Nucleus accumbens (tissue), 56 donors: ENCODE measurements around the gene CD247.

ENCODE experiments used
- DNase-seq, 56 donors: peaks; one replicate each; lab custom pipeline; 2025; lab: John Stamatoyannopoulos, UW

CD247 gene

DNA sequence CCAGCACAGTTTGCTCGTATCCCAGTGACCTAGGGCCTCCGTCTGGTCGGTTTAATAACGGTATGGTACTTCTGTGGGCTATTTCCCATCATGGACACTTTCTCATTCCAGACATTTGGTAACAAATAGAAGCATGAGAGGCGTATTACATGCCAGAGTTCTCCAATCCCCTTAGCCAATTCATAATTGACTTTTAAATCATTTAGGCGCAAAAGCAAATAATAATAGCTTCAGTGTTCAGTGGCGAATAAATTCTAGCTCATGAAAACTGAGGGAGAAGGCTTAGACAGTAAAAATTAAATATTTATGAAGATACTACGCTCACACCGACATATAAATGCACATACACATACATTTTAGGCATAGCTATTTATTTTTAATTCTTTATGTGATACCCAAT is 50.6 kb downstream of the CD247 start:
- no peak for DNase-seq

DNA sequence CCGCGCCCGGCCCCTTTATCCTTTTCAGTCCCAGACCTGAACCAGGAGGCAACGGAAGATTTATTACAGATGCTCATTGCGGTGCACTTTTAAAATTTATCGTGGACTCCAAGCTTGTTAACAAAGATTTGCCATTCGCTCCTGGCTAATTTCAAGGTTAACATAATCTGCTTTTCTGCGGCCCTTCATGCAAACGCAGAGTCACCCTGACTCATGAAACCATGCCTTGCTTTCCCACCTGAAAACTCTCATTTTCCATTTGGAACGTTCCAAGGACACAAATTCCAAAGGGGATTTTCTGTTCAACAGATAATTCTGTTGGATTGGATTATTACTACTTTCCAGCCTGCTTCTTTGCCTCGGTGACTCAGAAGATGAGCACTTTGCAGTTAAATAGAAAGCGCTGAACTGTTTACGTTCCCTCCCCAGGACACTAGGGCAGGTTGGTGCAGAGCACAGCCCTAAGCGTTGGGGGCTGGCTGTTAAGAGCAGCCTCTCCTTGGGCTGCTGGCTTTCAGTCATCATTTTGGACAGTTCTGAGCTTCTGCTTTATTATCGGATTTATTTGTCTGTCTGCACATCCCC is 51.1 kb downstream of the CD247 start:
- DNase-seq = no peak

DNA sequence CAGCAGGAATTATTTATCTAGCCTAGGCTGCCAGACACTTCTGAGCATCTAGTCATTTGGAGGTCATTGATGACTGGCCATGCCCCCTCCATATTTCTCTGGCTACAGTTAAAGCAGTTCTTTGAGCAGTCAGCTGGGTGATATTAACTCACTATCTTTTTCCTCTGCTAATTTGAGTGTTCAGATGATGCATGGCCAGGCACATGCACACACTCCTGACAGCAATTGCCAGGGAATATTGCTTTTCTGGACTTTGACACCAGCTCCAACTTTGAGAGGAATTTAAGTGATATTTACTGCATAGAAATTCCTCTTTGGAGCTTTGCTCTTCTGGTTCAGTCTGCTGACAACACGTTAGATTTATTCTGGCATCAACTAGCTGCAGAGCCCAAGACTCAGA is 52.6 kb downstream of the CD247 start:
- DNase-seq = no peak

DNA sequence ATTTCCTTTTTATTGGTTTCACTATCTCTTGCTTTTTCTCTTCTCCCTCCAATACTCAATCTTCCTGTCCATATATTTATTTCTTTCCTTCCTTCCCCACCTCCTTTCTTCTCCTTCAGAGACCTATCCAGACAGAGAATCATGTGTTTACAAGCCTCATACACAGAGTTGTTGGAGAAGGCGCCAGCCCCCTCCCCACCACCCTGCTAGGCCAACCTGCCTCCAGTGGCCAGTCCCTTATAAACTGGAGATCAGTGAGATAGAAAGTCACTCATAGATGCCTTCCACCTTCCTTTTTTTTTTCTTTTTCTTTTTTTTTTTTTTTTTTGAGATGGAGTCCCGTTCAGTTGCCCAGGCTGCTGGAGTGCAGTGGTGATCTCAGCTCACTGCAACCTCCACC is 53.3 kb downstream of the CD247 start:
- no peak for DNase-seq

DNA sequence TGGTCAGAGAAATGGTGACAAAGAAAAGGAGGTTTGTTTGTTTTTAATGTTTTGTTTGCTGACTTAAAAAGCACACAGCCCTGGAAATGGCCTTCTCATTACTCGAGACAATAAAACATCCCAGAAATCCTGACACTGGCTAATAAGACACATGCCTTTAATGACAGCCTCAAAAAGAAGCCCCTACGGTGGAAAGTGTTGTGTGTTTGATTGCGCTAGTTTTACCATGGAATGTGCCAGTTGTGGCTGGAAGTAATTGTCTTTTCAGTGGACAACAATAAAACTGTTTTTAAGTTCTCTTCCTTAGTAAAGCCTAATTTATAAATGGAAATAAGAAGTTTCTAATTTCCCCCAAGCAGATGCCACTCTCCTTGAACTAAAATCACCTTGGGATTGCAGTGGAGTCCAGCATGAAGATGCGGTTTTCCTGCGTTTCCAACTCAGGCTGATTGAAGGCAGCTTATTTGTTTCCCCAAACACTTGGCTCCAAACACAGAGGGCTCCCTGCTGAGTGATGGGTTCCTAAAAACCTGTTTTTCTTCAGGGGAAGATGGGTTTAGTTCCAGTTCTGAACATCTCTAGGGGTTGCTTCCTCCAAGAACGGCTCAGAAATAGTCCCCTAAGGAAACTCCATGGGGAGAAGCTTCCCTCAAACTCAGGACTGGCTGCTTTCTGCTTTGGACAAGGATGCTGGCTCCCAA is 54.3 kb downstream of the CD247 start:
- no peak for DNase-seq

DNA sequence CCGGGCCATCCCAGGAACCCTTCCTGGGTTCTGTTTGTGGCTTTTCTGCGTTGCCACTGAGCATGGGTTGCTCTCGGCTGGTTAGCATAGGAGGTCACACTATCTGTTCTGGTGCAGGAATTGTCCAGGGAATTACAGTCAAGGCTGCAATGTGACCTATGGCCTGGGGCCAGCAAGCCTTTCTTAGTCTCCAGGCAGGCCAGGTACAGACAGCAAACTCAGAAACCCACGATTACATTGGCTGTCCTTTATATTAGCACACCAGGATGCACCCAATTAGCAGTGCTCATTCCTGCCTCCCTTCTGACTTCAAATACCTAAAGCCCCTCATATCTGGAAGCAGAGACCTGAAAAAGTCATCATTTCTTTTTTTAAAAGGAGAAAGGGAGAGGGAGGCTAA is 55.2 kb downstream of the CD247 start:
- no peak for DNase-seq

DNA sequence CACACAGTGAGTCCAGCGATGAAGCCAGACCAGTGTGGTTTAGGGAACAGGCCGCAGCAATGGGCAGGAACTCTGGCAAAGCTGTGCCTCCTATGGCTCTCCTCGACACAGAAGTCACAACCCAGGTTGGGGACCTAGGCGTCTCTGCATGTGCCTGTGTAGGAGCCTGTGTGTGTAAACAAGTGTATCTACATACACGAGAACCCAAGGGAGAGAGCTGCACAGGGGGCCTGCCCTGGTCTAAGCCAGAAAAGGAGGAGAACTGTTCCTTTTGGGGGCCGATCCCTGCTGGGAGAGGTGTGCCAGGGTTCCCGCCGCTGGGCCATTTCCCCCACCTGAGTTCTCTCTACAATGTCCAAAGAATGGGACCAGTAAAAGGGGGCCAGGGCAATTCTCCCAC is 56.0 kb downstream of the CD247 start:
- no peak for DNase-seq

DNA sequence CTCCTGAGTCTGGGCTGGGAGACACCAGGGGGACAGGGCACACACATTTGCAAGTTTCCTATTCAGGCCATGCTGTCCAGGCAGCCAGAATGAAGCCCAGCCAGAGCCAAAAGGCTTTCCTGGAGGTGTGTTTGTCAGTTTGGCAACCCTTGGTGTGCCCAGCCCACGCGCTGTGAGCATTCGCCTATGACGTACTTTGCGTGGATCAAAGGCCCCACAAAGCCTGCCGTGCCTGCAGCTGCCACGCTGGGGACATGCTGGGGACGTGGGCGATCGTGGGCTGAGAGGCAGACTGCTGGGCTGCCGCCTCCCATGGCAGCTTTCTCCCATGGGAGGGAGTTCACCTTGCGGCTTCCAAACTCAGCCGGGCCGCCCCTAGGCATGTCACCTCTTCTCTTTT is 57.5 kb downstream of the CD247 start:
- DNase-seq = no peak

DNA sequence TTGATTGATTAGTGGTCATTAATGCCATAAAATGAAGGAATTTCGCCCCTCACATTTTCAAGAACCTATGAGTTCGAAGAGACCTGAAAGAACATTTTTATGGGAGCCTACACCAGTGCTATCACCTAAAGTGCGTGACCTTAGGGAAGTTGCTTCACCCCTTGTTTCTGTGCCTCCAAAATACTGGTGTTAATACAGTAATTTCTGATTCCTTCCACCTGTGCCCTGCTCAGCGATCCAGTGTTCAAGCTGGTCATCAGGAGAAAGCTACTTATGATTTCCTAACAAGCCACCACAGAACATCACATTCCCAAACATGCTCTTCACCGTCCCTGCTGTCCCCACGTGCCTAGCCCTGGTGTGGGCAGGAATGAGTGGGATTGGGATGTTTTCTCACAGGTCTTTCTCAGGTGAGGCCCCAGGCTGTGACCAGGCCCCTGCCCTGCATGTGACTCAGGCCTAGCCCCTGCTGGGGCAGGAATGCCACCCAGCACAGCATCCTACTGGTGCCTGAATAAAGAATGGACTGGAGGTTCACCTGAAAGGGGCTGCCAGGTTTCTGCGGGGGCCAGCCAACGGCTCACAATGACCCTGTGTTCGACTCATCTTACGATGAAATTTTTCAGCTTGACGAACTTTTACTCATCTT is 60.3 kb downstream of the CD247 start:
- no peak for DNase-seq

DNA sequence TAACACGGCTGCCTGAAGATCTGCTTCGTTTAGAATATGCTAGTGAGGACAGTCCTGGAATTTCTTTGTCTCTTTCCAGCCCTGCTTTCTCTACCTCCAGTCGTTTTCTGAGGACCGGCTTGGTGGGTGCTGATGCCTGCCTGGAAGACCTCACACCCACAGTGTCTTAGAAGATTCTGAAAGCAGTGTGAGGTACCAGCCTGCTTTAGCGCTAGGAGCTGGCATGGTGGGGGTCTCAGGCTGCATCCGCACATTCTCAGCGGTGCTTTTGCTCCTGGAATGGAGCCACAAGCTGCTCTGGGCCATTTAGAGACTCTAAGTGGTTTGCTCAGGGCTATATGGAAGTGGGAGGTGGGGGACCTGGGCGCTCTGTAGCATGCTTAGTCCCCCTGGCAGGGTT is 61.4 kb downstream of the CD247 start:
- DNase-seq = no peak

DNA sequence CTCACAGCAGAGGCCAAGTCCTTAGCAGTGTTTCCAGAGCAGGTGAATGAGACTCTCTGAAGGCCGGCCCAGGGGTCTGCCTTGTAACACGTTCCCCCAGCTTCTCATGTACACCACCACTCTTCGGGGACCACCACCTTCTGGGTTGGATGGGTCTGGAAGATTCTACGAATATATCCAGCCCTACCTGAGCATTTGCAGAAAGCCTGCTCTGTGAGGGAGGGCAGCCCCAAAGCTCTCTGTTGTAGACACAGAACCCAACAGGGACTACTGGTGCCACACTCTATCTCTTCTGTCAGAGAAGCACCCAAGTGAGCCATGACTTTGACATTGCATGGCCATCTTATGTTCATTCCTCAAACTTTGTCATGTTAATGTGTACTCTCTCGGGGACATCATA is 61.8 kb downstream of the CD247 start:
- DNase-seq = no peak

DNA sequence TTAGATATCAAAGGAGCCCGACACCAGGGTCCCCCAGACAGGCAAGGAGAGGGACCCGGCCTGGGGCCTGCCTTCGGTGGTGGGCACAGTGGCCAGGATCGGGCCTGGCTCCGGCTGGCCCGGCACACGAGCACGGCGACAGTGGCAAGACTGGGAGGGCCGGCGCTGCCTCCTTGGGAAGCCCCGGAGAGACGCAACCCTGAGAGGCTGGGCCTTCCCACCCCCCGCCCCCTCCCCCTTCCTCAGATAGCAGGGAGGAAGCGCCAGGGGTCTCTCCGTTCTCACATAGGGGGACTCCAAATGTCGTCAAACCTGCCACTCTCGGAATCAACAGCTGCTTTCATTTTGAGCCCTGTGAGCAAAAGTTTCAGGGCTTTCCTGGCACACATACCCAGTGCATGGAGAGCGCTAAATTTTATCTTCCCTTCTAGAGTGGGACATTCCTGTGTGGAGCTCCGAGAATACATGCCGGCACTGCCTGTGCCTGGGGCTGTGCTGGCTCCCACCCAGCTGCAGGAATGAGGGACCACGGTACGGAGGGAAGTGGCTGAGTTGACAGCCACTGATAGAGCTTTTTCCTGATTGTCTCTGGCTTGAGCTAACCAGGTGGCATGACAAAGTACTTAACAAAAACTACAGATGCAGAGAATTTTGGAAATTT is 62.4 kb downstream of the CD247 start:
- DNase-seq = peak in 24 of 56 donors; percentile 20 to 69 (median 45)

DNA sequence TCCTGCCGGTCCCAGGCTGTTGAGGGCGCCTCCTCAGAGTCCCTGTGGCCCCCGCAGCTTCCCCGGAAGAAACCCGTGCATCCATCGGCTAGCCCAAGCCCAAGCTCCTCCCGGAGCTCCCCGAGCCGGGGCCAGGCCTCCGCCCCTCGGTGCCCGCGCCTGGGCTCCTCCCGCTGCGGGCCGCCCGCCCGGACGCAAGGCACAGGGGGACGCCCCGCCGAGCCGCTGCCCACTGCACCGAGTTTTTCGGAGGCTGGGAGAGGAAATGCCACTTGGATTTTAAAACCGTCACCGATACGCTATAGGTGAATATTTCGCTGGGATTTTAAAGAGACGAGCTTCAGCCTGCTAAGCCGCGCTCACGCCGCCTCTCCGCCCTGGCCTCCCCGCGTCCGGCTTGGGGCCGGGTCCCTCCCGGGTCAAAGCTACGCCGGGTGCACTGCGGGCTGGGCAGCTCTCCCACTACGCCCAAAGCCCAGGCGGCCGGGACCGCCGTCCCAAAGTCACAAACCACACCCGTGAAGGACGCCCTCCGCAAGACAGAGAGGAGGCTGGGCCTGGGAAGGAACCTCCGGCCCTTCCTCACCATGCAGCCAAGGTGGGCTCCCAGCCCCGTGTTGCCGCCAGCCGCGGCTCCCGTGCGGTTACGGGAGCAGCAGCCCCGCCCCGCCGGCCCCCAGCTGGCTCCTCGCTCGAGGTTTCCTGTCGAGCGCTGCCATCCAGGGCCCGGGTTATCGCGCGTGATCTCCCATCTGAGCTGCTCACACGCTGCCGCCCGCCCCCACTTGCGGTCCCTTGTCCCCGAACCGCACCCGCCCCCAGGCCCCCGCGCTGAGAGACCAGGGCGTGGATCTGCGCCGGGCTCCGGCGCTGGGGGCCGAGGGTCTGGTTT is 63.2 kb downstream of the CD247 start:
- peak in 45 of 56 donors; percentile 8 to 77 (median 41) for DNase-seq

DNA sequence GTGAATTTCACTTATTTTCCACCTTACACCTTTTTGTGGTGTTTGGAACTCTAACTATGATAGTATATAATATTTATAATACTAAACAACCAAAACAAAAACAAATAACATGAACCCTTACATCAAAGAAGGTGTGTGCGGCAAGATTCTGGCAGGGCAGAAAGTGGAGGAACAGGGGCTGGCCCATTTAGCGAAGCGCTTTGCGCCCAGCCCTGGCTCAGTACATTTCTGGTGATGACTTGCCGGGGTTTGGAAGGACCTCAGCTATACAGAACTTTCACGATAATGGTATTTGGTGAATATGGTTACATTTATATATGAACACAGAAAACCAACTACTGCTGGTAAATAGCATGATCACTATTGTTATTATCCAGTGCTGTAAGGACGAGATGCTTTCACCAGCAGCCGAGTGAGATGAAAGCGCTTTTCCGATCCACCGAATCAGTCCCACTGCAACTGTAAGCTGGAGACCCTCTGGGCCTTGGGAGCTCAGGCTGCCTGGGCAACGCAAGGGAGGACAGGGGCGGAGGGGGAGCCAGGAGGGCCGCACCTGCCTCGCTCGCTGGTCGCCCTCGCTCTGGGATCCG is 63.9 kb downstream of the CD247 start:
- peak in 1 of 56 donors; percentile 65 for DNase-seq

DNA sequence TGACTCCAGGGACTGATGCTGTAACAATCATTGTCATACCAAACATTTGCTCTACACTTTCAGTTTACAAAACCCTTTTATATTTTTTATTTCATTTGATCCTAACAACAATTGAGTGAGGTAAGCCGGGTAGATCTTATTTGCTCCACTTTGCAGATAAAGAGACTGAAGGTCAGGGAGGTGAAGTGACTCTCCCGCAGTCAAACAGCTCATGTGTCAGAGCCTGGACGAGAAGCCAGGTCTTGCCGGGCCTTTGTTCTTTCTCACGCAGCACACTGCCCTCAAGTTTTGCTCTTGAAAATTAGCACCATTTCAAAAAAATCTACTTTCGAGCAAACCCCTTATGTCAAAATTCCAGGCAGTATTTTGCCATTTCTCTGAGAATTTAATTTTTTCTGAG is 65.2 kb downstream of the CD247 start:
- no peak for DNase-seq

DNA sequence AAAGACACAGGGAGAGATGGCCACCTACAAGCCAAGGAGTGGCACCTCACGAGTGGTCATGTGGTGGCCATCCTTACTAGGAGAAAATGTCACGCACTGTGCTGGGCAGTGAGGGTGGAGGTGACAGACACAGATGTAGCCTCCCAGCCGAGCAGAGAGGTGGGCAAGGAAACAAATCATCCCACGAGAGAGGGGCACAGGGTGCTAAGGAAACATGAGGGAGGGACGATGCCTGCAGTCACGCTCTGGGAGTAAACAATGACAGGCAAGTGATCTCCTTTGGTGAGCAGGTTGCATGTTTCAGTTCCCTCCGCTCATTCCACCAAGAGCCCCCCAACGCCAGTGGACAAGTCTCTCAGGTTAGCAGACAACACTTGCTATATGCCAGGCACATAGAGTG is 65.8 kb downstream of the CD247 start:
- no peak for DNase-seq

DNA sequence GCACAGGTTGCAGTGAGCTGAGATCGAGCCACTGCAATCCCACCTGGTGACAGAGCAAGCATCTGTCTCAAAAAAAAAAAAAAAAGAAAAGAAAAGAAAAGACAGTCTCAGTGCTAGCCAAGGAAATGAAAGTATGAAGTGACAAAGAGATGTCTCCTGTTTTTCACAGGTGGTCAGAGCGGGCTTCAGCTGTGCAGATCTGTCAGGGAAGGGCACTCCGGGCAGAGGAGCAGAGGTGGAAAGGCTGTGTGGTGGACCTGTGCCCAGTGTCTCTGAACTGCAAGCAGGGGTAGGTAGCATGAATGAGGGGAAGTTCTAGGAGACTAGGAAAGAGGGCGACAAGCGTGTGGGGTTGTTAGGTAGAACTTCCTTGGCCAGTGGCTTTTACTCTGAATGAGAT is 67.5 kb downstream of the CD247 start:
- no peak for DNase-seq

DNA sequence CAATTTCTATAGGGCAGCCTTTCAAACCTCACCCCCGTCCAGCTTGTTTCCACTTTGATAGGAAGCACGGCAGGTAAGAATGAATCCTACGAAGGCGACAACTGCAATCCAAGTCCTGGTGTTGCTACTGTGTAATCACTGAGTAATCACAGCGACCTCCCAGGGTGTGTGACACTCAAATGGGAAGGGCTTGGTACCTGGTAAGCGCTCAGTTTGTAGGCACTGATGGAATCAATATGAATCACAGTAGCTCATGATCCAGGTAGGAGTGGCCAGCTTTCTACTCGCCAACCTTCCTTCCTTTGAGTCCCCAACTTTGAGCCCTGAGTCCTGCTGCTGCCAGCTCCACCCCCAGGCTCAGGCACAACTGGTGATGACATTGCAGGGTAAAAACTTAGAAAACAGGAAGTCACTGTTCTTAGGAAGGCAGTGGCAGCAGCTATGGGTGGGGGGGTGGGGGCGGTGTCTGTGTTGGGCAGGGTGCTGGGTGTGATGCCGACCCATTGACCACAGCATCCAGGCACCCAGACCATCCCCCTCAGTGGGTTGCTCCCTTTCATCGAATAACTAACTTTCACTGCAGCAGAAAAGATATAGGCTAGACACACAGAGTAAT is 70.7 kb downstream of the CD247 start:
- peak in 3 of 56 donors; percentile 5 to 17 (median 9) for DNase-seq

DNA sequence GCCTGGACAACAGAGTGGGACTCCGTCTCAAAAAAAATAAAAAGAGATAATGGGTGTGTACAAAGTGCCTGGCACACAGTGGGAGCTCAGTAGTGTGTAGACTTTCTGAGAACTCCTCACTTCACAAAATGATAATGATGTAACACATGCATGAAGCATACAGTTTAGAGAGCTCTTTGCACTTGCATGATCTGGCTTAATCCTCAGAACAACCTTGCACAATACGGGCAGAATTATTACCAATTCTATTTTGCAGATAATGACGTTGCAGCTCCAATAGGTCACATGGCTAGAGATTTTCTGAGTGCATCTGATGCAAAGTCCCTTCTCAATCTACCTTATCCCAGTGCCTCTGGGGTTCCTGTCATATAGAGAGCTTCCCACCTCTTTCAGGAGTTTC is 71.4 kb downstream of the CD247 start:
- no peak for DNase-seq

DNA sequence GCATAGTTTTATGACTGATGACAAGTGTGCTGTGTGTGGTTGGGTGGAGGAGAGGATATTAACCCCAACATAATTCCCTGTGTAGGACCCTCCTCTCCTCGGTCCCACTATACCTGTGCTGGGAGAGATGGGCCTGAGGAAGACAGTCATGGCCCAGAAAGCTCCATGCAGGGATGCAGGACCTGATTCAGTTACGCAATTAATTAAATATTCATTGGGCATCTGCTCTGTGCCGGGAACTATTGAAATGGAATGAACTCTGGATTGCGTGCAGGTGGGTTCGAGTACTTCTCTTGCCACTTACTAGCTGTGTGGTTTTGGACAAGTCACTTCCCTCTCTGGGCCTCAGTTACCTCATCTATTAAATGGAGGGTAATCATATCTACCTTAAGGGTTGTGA is 74.6 kb downstream of the CD247 start:
- no peak for DNase-seq
